GM10266 (cell line): ENCODE results near the gene LRRC2.
"Not testable (repeated sequence)": the region's sequence is repeated elsewhere in the genome, so short reads cannot be mapped to it uniquely, and the experiment has no call there.

Experiments used
- DNase-seq: peaks from one replicate; pipeline ENCODE4 v3.0.0; 2012; ENCODE audit errors: extremely low spot score
- TF ChIP-seq, protein P1 (sequence below): IDR thresholded peaks from 2 replicates; pipeline ENCODE4 v1.5.1; 2012; ENCODE audit warnings: mild to moderate bottlenecking, low read depth; ENCODE audit not compliant: control insufficient read depth, insufficient read depth; ENCODE audit errors: missing control alignments

The LRRC2 gene

DNA sequence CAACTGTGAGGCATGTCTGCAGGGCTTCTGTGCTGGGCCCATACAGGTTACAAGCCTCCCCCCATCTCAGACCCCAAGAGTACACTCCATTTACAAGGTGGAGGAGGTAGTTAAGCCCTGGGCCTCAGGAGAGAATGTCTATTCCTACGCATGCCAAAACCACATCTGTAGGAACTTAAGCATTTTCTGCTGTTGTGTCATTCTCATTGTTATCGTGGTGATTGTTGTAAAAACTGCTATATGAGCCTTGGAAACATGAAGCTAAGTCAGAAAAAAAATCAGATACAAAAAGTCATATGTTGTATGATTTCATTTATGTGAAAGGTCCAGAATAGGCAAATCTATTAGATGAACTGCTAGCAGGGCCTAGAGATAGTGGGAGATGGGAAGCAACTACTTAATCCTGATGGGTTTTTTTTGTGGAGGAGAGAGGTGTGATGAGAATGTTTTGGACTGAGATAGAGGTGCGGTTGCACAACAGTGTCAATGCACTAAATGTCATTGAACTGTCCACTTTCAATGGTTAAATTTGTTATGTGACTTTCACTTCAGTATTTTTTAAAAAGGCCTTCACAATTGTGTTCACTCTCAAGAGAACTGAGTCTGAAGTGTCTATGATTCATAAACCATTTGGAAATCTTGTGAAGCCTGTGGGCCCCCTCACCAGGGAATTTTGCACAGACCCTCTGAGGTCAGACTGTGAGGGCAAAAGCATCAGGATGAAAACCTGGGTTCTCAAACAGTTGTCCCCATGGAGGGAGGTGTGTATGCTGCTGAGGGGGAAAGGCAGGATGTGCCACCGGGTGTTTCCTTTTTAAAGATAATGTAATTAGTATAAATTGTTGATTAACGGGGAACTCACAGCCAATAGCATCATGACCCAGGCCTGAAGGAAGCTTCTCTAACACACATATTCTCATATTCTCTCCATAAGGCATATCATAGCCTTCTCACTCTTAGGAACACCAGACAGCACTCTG lies 65.2 kb downstream of the LRRC2 start:
- TF ChIP-seq, protein P1, sequence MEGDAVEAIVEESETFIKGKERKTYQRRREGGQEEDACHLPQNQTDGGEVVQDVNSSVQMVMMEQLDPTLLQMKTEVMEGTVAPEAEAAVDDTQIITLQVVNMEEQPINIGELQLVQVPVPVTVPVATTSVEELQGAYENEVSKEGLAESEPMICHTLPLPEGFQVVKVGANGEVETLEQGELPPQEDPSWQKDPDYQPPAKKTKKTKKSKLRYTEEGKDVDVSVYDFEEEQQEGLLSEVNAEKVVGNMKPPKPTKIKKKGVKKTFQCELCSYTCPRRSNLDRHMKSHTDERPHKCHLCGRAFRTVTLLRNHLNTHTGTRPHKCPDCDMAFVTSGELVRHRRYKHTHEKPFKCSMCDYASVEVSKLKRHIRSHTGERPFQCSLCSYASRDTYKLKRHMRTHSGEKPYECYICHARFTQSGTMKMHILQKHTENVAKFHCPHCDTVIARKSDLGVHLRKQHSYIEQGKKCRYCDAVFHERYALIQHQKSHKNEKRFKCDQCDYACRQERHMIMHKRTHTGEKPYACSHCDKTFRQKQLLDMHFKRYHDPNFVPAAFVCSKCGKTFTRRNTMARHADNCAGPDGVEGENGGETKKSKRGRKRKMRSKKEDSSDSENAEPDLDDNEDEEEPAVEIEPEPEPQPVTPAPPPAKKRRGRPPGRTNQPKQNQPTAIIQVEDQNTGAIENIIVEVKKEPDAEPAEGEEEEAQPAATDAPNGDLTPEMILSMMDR = no peak
- no peak for DNase-seq

DNA sequence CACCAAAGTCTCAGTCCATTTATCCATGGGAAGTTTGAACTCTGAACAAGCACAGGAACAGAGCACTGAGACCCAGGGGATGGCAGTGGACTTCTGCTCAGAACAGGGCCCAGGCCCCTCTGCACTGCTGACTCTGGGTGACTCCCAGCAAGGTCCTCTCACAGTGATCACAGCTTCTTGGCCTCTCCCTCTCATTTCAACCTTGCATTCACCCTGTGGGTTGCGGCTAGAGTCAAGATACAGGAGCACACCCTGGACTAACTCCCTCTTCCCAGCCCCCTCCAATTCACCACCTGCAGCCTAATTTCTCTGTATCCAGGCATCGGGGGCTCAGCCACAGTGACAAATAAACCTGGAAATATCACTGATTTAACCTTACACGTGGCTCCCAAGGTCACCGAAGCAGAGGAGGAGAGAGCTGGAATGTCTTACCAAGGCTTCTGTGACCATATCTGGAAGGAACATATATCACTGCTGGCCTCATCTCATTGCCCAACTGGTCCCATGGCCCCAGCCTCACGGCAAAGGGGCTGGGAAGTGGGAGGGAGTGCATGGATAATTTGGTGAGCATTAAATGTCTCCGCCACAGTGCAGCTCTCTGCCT lies 67.1 kb downstream of the LRRC2 start:
- no peak for DNase-seq

DNA sequence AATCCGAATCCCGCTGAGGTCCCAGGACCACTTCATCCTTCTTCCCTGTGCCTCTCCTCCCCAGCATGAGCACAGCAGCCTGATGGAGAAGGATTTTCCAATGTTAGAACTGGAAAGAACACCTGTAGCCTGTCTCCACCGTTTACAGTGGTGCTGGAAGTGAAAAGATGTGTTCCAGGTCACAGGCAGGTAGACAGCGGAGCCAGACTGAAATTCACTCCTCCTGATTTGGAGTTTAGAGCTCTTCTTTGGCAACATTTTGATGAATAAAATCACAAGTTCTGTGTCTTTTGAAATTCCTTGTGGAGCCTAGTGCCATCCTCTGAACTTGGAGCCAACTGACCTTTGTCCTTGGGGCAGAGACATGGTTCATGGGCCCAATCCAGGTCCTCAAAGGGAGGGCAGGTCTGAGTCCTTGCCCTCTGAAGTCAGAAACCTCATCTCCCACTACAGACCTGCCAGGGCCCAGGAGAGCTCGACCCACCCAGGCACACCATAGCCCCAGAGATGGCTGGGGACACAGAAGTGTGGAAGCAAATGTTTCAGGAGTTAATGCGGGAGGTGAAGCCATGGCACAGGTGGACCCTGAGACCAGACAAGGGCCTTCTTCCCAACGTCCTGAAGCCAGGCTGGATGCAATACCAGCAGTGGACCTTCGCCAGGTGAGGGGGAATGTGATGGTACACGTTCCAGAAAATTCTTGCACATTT lies 68.4 kb downstream of the LRRC2 start, which contains the start of gene RTP3:
Gene RTP3, plus strand, starts transcription at position 421 of the 710 bp plus-strand sequence. Its CDS starts 87 bp downstream, at position 508.
- no peak for DNase-seq
- TF ChIP-seq, protein P1 = no peak

More for the DNA sequence above, 67.1 kb downstream of the LRRC2 start:
- TF ChIP-seq, protein P1 = no peak

DNA sequence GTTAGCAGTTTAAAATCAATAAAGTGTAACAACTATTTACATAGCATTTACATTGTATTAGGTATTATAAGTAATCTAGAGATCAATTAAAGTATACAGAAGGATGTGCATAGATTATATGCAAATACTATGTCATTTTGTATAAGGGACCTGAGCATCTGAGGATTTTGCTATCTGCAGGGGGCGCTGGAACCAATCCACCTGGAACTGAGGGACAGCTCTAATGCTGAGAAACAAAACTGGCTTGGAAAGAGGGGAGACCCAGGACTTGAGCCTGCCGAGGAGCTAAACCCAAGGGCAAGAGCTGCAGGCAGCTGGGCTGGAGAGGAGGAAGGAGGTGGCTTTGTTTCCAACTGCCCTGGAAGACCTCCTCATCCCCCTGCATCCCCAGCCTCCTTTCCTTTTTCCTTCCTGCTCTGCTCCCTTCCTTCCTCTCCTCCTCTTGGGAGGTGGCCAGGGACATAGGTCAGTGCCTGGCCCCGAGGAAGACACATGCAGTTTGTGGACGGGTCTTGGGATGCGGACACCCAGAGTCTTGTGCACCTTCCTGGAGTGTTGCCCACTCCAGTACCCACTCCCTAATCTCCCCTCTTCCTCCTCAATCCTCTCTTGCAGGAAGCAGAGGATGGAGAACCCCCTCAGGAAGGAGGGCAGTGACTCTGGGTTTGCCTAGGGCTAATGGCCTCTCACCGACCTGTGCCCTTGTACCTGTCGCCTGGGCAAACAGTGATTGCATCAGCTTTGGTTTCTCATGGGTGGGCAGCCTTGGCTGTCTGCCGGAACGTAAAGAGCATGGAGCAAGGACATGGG lies 69.2 kb downstream of the LRRC2 start:
- TF ChIP-seq, protein P1 = peak; percentile 57
- DNase-seq = peak; percentile 56

DNA sequence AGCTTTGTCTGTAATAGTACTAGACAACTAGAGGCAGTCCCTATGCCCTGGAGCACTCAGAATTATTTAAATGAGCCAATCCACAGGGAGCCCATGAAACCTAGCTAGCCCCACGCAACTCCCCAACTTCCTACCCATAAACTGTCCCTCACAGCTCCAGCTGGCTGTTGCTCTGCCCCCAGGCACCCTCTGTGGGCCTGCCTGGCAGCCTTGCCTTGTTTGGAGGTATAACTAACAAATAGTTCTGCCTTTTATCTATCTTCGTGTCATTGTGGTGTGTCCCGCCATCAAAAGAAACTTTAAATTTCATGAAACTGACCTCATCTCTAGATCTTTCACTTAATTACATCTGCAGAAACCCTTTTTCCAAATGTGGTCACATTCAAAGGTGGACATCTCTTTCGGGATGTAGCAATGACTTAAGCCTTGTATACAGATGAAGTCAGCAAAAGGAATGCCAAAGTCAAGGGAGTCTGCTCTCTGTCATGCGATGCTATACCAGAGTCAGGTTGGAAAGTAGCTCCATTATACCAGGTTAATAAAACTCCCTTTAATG lies 70.1 kb downstream of the LRRC2 start:
- no peak for DNase-seq
- TF ChIP-seq, protein P1 = no peak

DNA sequence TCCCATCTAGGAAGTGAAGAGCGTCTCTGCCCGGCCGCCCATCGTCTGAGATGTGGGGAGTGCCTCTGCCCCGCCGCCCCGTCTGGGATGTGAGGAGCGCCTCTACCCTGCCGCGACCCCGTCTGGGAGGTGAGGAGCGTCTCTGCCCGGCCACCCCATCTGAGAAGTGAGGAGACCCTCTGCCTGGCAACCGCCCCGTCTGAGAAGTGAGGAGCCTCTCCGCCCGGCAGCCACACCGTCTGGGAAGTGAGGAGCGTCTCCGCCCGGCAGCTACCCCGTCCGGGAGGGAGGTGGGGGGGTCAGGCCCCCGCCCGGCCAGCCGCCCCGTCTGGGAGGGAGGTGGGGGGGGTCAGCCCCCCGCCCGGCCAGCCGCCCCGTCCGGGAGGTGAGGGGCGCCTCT lies 71.6 kb downstream of the LRRC2 start:
- DNase-seq = not testable (repeated sequence)

DNA sequence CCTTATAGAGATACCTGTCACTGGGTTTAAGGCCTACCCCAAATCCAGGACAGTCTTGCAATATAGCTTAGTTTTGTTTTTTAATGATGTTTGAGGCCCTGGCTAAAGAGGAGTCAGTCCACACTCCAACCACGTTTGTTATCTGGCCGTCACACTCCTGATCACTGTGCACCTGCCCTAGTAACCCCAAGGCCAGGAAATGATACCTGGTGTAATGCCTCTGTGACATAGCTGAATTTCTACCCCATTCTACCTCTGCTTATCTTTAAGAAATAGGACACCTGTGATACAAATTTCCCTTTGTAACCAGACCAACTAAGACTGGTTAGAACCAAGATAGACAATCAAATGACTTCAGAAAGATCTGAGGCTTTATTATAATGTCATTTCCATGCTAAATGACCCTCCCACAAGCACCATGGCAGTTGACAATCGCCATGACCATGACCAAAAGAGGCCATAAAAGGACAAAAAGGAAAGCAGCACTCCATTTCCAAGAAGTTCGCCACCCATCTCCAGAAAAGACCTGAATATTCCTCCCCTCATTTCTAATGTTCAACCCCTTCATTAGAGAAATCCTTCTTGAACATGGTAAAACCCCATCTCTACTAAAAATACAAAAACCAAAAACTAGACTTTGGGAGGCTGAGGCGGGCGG lies 73.1 kb downstream of the LRRC2 start:
- no peak for DNase-seq
- TF ChIP-seq, protein P1 = no peak
